Hepatocyte (in vitro differentiated cells): Measurements from ENCODE around the gene SULT1A2.
"Not testable (repeated sequence)": the region's sequence is repeated elsewhere in the genome, so short reads cannot be mapped to it uniquely, and the experiment has no call there.

Source experiments
- CTCF ChIP-seq: fragments of 200-600 bp; sonication (generic); IDR thresholded peaks from 2 replicates; pipeline ENCODE4 v1.5.1; 2016; ENCODE audit warnings: antibody characterized with exemption, mild to moderate bottlenecking; ENCODE audit not compliant: poor library complexity
- EZH2phosphoT487 ChIP-seq: fragments of 200-600 bp; sonication (generic); IDR thresholded peaks from one replicate; pipeline ENCODE4 v1.6.1; 2018; ENCODE audit warnings: antibody characterized with exemption, mild to moderate bottlenecking, low read depth, moderate library complexity; ENCODE audit not compliant: unreplicated experiment, severe bottlenecking

- TF ChIP-seq CTCF, EZH2phosphoT487: not testable (repeated sequence)
These were observed 2.8 kb upstream of the SULT1A2 start for GRCh38 chr16:28599377-28600285.
